HG02840 (cell line): ENCODE measurements around the gene ATG2B.
A peak's percentile ranks its signal among the peaks of the same experiment; 100 is the strongest.

Experiments used
- ATAC-seq: cut with Tn5 transposase; IDR thresholded peaks from one replicate; pipeline ENCODE4 v1.9.1; 2021; ENCODE audit warnings: mild to moderate bottlenecking, moderate library complexity, moderate number of reproducible peaks; ENCODE audit not compliant: unreplicated experiment, low FRiP score

ATG2B gene

GRCh38 chr14:96362965-96363750, at the start of gene ATG2B, which contains the start of gene GSKIP:
ATG2B (minus strand) TSS chr14:96363341; CDS start chr14:96362976, 365 bp downstream.
GSKIP (plus strand) TSS chr14:96363526; CDS start chr14:96382248, 18,722 bp downstream.
- ATAC-seq: peak; percentile 74

DNA sequence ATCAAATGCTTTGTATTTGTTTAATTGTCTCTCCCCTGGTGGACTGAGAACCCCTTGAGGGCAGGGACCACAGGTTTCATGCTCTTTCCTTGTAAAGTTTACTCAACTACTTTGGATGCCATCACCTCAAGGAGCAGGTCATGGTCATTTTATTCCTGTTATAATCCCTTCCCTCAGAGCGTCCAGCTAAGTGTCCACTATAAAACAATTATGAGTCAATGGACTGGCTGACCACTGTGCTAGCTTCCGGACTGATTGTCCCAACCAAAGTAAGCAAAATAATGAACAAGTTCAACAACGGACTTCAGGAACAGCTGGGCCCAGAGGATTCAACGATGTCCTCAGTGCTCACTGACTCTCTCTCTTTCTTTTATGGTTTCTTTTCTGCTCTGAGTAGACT, 47.0 kb upstream of the ATG2B start:
- no peak for ATAC-seq

DNA sequence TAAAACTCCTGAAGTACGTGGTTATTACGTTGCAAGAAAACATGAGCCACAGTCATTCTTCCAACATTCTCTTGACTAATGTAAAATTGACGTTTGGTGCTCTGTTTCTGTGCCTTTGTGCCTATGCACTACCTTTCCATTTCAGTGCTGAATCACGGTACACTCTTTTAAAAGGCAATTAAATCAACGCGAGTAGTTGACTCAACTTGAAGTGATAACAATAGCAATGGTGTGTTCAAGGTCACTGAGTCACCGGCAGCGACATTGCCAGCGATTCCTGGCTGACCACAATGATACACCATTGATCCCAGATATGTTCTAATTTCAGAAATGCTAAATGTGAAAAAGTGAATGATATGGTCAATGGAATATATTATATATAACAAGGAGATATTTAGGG, 46.6 kb upstream of the ATG2B start:
- no peak for ATAC-seq

DNA sequence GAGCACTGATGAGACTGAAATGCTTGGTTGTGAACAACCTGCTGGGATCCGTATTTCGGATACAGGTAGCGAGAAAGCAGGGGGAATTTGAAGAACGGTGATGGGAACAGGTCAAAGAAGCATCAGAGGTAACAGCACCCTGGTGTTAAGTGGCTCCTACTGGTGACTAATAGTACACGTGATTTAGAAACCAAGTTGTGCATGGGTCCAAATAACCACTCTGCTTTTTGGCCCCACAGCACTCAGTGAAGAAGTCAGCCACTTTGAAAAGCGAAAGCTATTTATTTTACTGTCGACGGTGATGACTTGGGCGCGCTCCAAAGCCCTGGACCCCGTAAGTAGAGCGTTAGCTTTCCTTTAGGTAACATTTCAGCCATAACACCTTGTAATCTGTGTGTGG, 45.5 kb upstream of the ATG2B start:
- ATAC-seq: no peak

GRCh38 chr14:96407935-96408570, 44.9 kb upstream of the ATG2B start:
- no peak for ATAC-seq

- ATAC-seq: no peak
Observed at GRCh38 chr14:96405677-96406076, 42.5 kb upstream of the ATG2B start.

DNA sequence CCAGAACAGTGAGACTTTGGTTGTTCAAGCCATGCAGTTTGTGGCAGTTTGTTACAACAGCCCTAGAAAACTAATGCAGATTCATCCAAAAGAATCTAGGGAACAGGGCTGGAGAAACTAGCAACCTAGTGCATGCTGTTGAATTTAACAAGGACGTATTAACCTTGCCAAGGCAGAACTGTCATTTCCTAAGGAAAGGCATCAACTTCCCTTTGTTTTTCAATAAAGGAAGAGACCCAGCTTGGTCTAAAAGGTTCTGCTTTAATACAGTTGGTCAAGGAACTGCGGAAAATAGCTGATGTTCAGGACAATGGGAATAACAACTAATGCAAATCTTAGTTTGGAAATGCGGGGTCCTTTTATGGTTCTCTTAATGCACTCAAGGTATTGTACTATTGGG, 40.3 kb upstream of the ATG2B start:
- ATAC-seq: no peak

DNA sequence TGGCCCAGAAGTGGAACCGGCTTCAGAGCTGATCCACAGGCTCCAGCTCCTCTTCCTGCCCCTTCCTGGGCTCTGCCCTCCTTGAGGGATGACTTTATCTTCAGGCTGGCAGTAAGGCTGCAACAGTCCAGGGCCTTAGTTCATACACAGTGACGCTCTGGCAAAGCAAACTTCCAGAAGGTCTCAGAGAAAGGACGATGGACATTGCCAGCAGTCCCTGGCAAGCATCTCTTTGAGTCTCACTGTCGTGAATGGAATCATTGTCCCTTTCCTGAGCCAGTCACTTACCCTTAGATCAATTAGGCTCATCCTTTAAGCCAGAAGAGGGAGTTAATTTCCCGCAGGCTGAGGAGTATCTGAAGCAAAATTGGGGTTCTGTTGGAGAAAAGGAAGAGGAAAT, 37.4 kb upstream of the ATG2B start:
- ATAC-seq: no peak

- ATAC-seq: no peak
Observed at GRCh38 chr14:96399405-96399804, 36.3 kb upstream of the ATG2B start.

GRCh38 chr14:96398921-96399320, 35.8 kb upstream of the ATG2B start:
- no peak for ATAC-seq

DNA sequence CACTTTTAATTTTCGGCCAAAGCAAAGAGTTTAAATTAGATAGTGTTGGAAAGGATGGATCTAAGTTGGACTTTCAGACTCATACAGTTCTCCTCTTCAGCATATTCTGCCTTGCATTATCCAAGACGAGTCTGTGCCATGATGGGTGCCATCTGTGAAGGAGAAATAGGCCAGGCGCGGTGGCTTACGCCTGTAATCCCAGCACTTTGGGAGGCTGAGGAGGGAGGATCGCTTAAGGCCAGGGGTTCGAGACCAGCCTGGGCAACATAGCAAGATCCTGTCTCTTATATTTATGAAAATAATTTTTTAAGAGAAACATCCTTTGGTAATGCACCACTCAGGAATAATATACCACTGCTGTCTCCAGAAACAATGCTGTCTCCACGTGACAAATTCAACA, 35.3 kb upstream of the ATG2B start:
- ATAC-seq: no peak

GRCh38 chr14:96394047-96394815, 31.1 kb upstream of the ATG2B start:
- no peak for ATAC-seq

GRCh38 chr14:96393071-96393691, 30.0 kb upstream of the ATG2B start:
- ATAC-seq: no peak

DNA sequence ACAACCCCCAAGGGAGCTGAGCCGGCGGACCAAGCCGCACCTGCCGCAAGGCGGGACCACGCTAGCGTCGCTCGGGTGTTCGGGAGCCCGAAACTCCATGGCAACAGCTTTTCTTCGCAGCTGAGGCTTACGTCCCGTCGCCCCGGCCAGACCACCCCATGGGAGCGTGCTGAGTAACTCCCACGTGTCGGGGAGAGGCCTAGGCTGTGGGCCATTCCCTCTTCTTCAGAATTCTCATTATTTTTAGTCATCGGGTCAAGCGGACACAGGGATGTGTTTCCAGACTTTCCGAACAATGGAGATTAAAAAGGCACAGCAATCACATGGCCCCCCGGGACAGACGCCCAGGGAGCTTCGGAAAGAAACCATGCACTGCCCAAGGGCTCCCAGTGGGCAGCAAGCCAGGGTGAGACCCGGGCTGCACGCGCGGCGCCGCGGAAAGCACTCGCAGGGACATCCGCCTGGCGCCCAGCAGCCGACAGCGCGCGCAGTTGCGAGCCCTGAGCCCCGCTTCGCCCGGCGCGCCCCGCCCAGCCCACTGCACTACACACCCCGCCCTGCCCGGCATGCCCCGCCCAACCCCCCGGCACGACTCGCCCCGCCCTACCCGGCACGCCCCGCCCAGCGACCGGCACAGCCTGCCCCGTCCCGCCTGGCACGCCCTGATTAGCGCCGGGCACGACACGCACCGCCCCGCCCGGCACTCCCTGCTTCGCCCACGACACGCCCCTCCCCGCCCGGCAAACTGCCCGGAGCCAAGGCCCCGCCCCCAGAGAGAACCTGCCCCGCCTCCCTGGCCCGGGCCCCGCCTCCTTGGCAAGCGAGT, 28.4 kb upstream of the ATG2B start:
- ATAC-seq: peak; percentile 81

GRCh38 chr14:96390965-96391292, 27.8 kb upstream of the ATG2B start:
- ATAC-seq: no peak

DNA sequence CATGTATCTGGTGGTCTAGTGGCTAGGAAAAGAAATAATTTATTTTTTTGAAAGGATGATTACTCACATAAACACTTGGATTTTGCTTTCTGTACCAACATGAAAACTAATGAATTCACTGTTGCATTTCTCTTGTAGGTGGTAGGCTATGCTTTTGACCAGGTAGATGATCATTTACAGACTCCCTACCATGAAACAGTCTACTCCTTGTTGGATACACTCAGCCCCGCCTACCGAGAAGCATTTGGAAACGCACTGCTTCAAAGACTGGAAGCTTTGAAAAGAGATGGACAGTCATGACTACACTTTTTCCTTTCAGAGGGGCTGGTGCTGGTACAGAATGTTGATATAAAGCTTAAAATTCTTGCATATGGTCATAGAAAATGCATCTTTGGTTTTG, 22.2 kb upstream of the ATG2B start:
- no peak for ATAC-seq

- no peak for ATAC-seq
Observed at GRCh38 chr14:96384740-96385139, 21.6 kb upstream of the ATG2B start.

DNA sequence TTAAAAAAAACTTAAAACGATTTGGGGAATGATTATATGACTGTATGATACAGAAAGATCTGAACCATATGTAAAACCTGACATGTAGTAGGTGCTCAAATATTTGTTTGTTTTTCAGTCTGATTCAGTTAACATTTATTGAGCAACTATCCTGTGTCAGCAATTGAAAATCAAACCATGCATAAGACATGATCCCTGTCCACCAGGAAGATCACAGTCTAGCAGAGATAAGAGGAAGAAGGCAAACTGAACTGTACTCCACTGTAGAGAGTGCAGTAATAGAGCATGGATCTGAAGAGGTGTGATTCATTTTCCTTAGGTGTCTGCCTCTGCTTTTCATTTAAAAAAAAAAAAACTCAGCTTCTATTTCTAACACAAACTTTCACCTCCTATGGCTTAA, 20.9 kb upstream of the ATG2B start:
- no peak for ATAC-seq

GRCh38 chr14:96383445-96383844, 20.3 kb upstream of the ATG2B start:
- no peak for ATAC-seq

DNA sequence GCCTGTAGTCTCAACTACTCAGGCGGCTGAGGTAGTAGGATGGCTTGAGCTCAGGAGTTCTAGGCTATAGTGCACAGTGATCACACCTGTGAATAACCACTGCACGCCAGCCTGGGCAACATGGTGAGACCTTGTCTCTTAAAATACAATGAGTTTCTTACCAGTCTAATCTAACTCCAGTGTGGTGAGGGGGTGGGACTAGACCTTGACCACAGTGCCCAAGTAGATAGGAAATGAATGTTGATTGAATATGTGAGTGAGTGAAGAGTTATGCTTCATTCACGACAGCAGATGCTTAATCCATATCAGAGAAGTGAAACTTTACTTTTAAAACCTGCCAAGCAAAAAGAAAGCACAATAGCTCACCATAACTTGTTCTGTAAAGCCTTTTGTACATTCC, 17.6 kb upstream of the ATG2B start:
- ATAC-seq: no peak
